ENCODE measurements around the gene MYCBP.

The MYCBP gene

GRCh38 chr1:38834221-38834782 lies 38.8 kb downstream of the MYCBP start:
- Histone ChIP-seq H3K4me1 (ENCODE audit: insufficient read depth, insufficient read length) (no peaks in the 10 kb centered on the region), H3K9ac (ENCODE audit: insufficient read length, low read depth) (no peak overlapping the region), H3K9me3 (ENCODE audit: insufficient read depth, low read length) (no peaks in the 10 kb centered on the region), H3K27me3 (ENCODE audit: insufficient read depth, insufficient read length) (no peaks in the 10 kb centered on the region), H3K4me3 (ENCODE audit: insufficient read length, low read depth) (no peak overlapping the region), H3K36me3 (ENCODE audit: insufficient read depth, insufficient read length, low read length) (peaks cover 17% of the 10 kb centered on the region)
- TF ChIP-seq YY1 (IDR thresholded peaks at IDR 0.05; ENCODE audit: insufficient read depth, insufficient read length) = no peak
- no peak for TF ChIP-seq SUZ12 (IDR thresholded peaks at IDR 0.05; ENCODE audit: extremely low read depth, insufficient read depth, insufficient read length)
- TF ChIP-seq ZNF274 (IDR thresholded peaks at IDR 0.05; ENCODE audit: low read depth, low read length) = no peak
- DNase-seq (ENCODE audit: low read depth, low spot score) = no peak

DNA sequence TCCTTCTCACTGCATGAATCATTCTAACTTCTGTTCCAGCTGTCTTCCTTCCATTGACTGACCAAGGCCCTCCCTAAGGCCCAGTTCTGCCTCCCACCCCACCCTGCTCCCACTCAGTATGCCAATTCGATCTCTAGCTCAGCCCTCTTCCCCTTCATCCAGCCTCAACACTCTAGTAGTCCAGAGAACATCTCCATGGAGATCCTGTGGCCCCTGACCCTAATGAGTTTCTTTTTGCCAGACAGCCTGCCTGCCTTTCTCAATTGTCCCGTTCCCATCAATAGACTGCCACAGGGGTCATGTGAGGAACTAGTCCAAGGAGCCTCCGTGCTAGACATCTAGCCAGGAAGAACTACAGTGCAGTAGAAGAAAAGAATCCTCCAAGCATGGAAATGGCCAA lies 40.0 kb downstream of the MYCBP start:
- peaks cover 5% of the 10 kb centered on the region for H3K36me3 ChIP-seq (ENCODE audit: insufficient read depth, insufficient read length, low read length)
- H3K9me3 ChIP-seq (ENCODE audit: insufficient read depth, low read length) = no peaks in the 10 kb centered on the region
- no peaks in the 10 kb centered on the region for H3K27me3 ChIP-seq (ENCODE audit: insufficient read depth, insufficient read length)
- H3K9ac ChIP-seq (ENCODE audit: insufficient read length, low read depth) = no peak overlapping the region
- no peak for TF ChIP-seq SUZ12 (IDR thresholded peaks at IDR 0.05; ENCODE audit: extremely low read depth, insufficient read depth, insufficient read length)
- TF ChIP-seq YY1 (IDR thresholded peaks at IDR 0.05; ENCODE audit: insufficient read depth, insufficient read length) = no peak
- no peak overlapping the region for H3K4me3 ChIP-seq (ENCODE audit: insufficient read length, low read depth)
- no peaks in the 10 kb centered on the region for H3K4me1 ChIP-seq (ENCODE audit: insufficient read depth, insufficient read length)
- no peak for DNase-seq (ENCODE audit: low read depth, low spot score)

- H3K27me3 ChIP-seq (ENCODE audit: insufficient read depth, insufficient read length) = no peaks in the 10 kb centered on the region
- H3K4me3 ChIP-seq (ENCODE audit: insufficient read length, low read depth) = no peak overlapping the region
- DNase-seq (ENCODE audit: low read depth, low spot score) = no peak
- H3K9me3 ChIP-seq (ENCODE audit: insufficient read depth, low read length) = no peaks in the 10 kb centered on the region
- no peaks in the 10 kb centered on the region for H3K4me1 ChIP-seq (ENCODE audit: insufficient read depth, insufficient read length)
- no peaks in the 10 kb centered on the region for H3K36me3 ChIP-seq (ENCODE audit: insufficient read depth, insufficient read length, low read length)
- TF ChIP-seq ZNF274 (IDR thresholded peaks at IDR 0.05; ENCODE audit: low read depth, low read length) (no peak), YY1 (IDR thresholded peaks at IDR 0.05; ENCODE audit: insufficient read depth, insufficient read length) (no peak), SUZ12 (IDR thresholded peaks at IDR 0.05; ENCODE audit: extremely low read depth, insufficient read depth, insufficient read length) (no peak)
- no peak overlapping the region for H3K9ac ChIP-seq (ENCODE audit: insufficient read length, low read depth)
These were observed 40.8 kb downstream of the MYCBP start for GRCh38 chr1:38832370-38832734.

GRCh38 chr1:38831731-38832369 lies 41.3 kb downstream of the MYCBP start:
- Histone ChIP-seq H3K36me3 (ENCODE audit: insufficient read depth, insufficient read length, low read length) (no peaks in the 10 kb centered on the region), H3K4me1 (ENCODE audit: insufficient read depth, insufficient read length) (no peaks in the 10 kb centered on the region), H3K9ac (ENCODE audit: insufficient read length, low read depth) (no peak overlapping the region), H3K27me3 (ENCODE audit: insufficient read depth, insufficient read length) (no peaks in the 10 kb centered on the region), H3K4me3 (ENCODE audit: insufficient read length, low read depth) (no peak overlapping the region), H3K9me3 (ENCODE audit: insufficient read depth, low read length) (no peaks in the 10 kb centered on the region)
- TF ChIP-seq SUZ12 (IDR thresholded peaks at IDR 0.05; ENCODE audit: extremely low read depth, insufficient read depth, insufficient read length) (no peak), ZNF274 (IDR thresholded peaks at IDR 0.05; ENCODE audit: low read depth, low read length) (no peak), YY1 (IDR thresholded peaks at IDR 0.05; ENCODE audit: insufficient read depth, insufficient read length) (no peak)
- no peak for DNase-seq (ENCODE audit: low read depth, low spot score)

DNA sequence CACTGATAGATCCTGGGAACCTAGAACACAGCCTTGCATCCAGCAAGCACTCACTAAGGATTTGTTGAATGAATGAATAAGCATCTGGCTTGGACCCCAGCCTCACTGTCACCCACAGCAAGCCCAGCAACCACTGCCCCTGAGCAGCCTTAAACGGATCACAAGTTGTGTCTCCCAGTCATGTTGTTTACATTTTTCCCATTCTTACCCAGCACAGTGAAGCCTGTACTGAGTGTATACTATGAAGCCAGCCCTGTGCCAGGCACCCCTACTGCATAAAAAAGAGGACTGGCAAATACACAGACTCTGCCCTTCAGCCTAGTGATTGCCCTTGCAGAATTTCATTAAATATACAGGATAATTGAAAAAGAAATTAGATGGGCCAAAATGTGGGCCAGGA lies 43.8 kb downstream of the MYCBP start:
- DNase-seq (ENCODE audit: low read depth, low spot score) = no peak
- no peak for TF ChIP-seq YY1 (IDR thresholded peaks at IDR 0.05; ENCODE audit: insufficient read depth, insufficient read length)
- TF ChIP-seq ZNF274 (IDR thresholded peaks at IDR 0.05; ENCODE audit: low read depth, low read length) = no peak
- TF ChIP-seq SUZ12 (IDR thresholded peaks at IDR 0.05; ENCODE audit: extremely low read depth, insufficient read depth, insufficient read length) = no peak
- Histone ChIP-seq H3K4me3 (ENCODE audit: insufficient read length, low read depth) (no peak overlapping the region), H3K36me3 (ENCODE audit: insufficient read depth, insufficient read length, low read length) (no peaks in the 10 kb centered on the region), H3K9ac (ENCODE audit: insufficient read length, low read depth) (no peak overlapping the region), H3K9me3 (ENCODE audit: insufficient read depth, low read length) (no peaks in the 10 kb centered on the region), H3K4me1 (ENCODE audit: insufficient read depth, insufficient read length) (no peaks in the 10 kb centered on the region), H3K27me3 (ENCODE audit: insufficient read depth, insufficient read length) (peaks cover 2% of the 10 kb centered on the region)

- TF ChIP-seq ZNF274 (IDR thresholded peaks at IDR 0.05; ENCODE audit: low read depth, low read length) = no peak
- no peak for TF ChIP-seq YY1 (IDR thresholded peaks at IDR 0.05; ENCODE audit: insufficient read depth, insufficient read length)
- no peak for TF ChIP-seq SUZ12 (IDR thresholded peaks at IDR 0.05; ENCODE audit: extremely low read depth, insufficient read depth, insufficient read length)
- H3K9me3 ChIP-seq (ENCODE audit: insufficient read depth, low read length) = no peaks in the 10 kb centered on the region
- DNase-seq (ENCODE audit: low read depth, low spot score) = no peak
- no peaks in the 10 kb centered on the region for H3K36me3 ChIP-seq (ENCODE audit: insufficient read depth, insufficient read length, low read length)
- H3K4me1 ChIP-seq (ENCODE audit: insufficient read depth, insufficient read length) = no peaks in the 10 kb centered on the region
- H3K27me3 ChIP-seq (ENCODE audit: insufficient read depth, insufficient read length) = peaks cover 2% of the 10 kb centered on the region
- no peak overlapping the region for H3K4me3 ChIP-seq (ENCODE audit: insufficient read length, low read depth)
- no peak overlapping the region for H3K9ac ChIP-seq (ENCODE audit: insufficient read length, low read depth)
These were observed 45.8 kb downstream of the MYCBP start for GRCh38 chr1:38827318-38827717.

- Histone ChIP-seq H3K9me3 (ENCODE audit: insufficient read depth, low read length) (no peaks in the 10 kb centered on the region), H3K4me1 (ENCODE audit: insufficient read depth, insufficient read length) (no peaks in the 10 kb centered on the region), H3K27me3 (ENCODE audit: insufficient read depth, insufficient read length) (peaks cover 4% of the 10 kb centered on the region), H3K36me3 (ENCODE audit: insufficient read depth, insufficient read length, low read length) (no peaks in the 10 kb centered on the region), H3K4me3 (ENCODE audit: insufficient read length, low read depth) (no peak overlapping the region), H3K9ac (ENCODE audit: insufficient read length, low read depth) (no peak overlapping the region)
- no peak for DNase-seq (ENCODE audit: low read depth, low spot score)
- TF ChIP-seq YY1 (IDR thresholded peaks at IDR 0.05; ENCODE audit: insufficient read depth, insufficient read length) (no peak), ZNF274 (IDR thresholded peaks at IDR 0.05; ENCODE audit: low read depth, low read length) (no peak), SUZ12 (IDR thresholded peaks at IDR 0.05; ENCODE audit: extremely low read depth, insufficient read depth, insufficient read length) (no peak)
These were observed 46.3 kb downstream of the MYCBP start for GRCh38 chr1:38826886-38827285.
